ENCODE measurements around the gene FBN3.

The FBN3 gene

DNA sequence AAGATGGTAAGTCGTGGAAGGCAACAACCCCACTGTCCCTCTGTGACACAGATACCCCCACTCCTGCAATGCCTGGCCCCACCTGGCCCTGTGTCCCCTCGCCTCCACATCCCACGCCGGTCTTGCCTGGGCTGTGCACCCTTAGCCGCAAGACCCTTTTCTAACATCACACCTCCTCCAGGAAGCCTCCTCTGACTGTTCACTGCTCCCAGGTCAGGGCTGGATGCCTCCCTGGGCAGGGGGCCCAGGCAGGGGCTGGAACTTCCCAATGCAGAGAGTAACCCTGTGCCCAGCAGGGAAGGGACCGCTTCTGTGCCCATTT lies 1.3 kb downstream of the FBN3 start:
- no peak for DNase-seq

DNA sequence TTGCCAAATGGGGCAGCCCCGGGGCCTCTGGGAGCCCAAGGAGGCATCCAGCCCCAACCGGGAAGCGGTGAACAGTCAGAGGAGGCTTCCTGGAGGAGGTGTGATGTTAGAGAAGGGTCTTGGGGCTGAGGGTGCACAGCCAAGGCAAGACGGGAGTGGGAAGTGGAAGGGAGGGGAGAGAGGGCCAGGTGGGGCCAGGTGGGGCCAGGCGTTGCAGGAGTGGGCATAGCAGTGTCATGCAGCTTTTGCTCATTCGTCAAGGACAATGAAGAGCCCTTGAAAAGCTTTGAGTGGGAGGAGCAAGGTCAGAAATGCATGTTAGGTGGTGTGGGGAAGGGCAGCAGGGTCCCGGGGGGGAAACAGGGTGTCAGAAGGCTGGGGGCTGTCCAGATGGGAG lies 1.8 kb downstream of the FBN3 start:
- no peak for DNase-seq

DNA sequence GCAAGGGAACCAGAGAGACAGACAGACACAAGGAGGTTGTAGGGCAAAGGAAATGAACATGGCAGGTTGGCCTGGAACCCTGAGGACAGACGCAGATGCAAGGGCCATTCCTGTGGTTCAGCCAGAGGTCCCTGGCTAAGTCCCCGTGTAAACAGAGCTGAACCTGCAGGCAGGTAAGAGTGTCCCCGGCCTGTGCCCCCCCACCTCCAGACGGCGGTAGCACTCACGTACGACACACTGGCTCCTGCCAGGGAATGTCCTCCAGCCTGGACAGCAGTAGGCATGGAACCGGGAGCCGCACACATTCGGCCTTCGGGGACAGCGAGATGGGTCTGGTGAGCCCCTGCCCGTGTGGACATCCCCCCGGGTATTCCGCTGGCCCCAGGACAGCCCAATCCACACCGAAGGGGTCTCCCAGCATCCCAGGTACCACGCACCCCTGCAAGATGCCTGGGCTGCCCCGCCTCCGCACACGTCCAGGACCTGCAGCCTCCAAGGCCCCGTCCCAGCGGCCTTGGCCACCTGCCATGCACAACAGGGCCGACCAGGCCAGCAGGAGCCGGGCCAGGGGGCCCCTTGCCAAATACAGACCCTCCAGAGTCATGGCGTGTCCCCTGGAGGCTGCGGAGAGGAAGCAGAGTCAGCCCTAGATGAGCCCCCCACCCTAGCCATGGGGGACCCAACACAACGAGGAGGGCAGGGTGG lies 2.4 kb downstream of the FBN3 start:
- DNase-seq: no peak

DNA sequence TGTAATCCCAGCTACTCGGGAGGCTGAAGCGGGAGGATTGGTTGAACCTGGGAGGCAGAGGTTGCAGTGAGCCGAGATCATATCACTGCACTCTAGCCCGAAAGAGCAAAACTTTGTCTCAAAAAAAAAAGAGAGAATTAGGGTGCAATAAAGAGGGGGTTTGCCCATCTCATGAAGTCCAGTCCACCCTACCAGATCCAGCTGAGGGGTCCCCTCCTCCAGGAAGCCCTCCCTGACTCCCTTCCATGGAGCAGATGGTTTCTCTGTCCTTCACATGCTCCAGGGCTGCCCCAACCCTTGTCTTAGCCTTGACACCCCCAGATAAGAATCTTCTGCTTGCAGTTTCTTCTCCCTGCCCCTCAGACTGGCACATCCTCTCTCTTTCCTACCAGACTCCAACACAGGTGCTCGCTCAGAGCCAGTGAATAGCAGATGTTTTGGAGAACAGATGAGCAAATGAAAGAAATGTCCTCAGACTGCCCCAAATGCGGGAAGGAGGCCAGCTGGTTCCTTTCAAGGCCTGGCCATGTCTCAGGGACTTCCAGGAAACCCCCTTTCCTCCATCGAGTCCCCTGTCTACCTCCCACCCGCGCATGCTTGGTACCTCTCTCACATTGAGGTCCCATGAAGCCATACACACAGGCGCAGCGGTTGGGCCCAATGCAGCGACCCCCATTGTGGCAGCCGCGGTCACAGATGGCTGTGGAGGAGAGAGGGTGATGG lies 5.0 kb downstream of the FBN3 start:
- DNase-seq: no peak

DNA sequence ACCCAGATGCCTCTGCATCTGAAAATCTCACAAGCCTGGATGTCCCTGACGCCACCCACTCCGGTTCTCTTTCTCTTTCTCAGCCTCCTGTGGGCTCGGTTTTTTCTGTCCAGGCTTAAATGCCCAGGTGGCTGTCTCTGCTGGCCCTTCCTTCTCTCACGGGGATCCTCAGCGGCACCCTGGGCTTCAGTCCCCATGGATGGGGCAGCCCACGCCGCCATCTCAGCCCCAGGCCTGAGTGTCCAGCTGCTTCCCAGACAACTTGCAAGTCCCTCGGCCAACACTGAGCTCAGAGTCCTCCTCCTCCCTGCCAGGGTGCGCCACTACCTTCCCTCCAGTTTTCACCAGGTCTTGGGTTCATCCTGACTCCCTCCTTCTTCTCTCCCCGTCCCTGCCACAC lies 6.4 kb downstream of the FBN3 start:
- DNase-seq: no peak

DNA sequence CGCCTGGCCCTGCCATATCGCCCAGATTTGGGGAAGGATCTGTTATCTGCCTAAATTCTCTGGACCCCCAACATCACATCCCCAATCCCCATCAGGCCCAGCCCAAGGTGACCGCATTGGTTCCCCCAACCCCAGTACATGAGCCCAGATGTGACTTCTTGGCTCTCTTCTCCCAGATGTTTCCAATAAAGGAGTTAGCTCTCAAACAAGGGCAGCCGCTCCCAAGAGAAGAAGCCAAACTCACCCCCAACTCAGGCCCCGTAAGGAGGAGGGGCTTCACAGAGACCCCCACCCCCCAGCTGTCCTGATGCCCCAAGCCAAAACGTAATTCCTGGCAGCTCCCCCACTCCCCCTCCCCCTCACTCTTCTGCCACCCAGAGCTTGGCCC lies 6.9 kb downstream of the FBN3 start:
- no peak for DNase-seq

DNA sequence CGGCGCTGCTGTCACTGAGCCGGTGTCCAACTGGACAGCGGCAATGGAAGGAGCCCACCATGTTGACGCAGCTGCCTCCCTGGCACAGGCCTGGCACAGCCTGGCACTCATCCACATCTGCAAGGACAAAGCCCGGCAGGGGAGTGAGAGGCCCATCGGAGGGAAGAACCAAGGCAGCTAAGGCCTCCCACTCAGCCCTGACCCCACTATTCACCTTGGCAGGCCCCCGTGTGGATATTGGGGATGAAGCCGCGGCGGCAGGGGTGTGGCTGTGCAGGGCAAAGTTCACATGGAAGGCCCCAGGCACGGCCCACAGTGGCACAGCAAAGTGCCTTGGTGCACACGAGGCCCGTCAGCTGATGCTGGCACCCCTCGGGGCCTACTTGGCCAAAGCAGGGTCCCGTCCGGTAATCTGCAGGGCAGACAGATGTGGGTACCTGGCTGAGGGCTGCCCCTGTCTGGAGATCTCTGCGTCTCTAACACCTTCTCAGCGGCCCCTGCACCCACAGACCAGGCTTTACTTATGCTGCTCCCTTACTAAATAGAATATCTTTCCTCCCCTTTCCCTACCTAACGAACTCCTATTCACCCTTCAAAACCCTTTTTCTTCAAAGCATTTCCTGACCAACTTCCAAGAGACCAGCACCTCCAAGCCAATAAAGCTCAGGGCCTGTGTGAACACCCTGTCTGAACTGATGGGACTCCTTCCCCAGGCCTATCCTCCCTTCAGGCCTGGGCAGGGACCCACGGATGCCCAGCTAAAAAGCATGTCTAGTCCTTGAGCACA lies 7.5 kb downstream of the FBN3 start:
- no peak for DNase-seq

DNA sequence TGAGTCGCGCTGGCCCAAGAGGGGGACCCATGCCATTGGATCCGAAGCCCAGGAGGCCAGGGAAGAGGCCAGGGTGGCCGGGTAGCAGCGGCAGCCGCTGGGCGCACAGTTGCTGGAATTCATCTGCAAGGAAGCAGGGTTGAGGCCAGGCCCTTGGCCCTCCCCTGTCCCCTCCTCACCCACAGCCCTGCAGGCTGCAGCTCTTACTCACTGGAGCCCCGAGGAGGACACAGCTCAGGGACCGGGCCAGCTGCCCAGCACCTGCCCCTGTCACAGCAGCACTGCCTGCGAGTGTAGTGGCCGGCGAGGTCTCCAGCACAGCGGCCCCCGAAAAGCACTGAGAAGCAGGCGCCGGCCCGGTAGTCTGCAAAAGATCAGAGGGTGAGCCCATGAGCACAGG lies 11.2 kb downstream of the FBN3 start:
- DNase-seq: no peak

DNA sequence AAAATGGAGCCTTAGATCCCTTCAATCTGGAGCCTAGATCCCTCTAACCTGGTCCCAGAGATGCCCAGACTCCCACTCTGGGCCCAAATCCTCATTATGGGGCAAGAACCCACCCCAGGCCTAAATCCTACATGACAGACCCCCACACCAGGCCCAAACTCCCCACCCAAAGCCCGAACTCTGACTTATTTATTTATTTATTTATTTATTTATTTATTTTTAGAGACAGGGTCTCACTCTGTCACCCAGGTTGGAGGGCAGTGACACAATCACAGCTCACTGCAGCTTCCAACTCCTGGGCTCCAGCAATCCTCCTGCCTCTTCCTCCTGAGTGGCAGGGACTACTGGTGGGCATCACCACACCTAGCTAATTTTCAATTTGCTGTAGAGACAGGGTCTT lies 12.0 kb downstream of the FBN3 start:
- DNase-seq: no peak

DNA sequence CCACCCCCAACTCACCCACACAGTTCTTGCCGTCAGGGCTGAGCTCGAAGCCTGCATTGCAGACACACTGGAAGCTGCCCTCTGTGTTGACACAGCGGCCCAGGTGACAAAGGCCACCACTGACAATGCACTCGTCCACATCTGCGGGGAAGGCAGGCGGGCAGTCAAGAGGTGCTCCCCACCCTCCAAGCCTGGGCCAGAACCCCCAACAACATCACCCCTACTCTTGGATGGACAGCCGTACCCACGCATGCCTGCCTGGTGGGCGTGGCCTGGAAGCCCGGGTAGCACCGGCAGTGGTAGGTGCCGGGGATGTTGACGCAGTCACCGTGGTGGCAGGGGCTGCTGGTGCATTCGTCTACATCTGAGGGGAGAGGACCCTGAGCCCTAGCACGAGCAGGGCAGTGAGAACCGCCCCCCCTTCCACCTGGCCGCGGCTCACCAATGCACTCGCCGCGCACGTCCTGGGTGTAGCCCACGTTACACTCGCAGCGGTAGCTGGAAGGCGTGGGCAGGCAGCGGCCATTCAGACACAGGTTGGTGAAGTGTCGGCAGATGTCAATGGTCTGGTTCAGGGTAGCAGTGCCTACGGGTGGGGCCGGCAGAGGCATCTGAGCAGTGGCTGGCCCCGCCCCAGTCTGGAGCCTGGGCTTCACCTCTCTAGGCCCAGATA lies 13.3 kb downstream of the FBN3 start:
- DNase-seq: no peak

DNA sequence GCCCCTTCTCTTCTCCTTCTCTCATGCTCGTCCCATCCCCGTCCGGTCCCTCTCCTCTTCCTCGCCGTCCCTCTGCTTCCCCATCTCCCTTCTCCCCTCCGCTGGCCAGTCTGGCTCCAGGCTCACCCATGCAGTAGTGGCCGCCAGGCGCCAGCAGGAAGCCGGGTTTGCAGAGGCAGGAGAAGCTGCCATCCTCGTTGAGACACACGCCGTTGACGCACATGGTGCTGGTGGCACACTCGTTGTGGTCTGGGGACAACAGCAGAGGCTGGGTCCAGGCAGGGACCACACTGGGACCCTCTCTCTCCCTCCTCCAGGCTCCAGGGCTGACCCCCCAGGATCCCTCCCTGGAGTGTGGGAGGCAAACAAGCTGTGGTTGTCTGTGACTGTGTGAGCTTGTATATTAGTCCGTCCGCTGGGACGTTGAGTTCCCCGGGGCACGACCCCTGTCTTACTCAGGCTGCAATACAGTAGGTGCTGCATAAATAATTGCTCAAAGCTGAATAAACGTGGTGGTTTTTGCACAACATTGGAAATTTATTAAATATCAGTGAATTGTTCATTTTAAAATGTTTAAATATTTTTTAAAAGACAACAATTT lies 16.4 kb downstream of the FBN3 start:
- no peak for DNase-seq

DNA sequence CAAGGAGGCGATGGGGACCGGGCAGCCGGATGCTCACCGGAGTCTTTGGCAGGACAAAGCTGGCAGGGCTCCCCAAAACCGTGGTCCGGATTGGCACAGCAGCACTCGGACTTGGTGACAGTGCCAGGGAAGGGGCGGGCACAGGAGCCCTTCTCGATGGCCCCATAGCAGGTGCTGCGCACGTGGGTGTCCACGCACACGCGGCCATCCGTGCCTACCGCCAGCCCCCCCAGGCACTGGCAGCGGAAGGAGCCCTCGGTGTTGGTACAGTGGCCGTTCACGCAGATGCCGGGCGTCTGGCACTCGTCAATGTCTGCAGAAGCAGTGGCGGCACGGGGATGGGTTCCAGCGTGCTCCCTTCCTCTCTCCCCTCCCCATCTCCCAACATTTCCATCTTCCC lies 17.9 kb downstream of the FBN3 start:
- DNase-seq: no peak

DNA sequence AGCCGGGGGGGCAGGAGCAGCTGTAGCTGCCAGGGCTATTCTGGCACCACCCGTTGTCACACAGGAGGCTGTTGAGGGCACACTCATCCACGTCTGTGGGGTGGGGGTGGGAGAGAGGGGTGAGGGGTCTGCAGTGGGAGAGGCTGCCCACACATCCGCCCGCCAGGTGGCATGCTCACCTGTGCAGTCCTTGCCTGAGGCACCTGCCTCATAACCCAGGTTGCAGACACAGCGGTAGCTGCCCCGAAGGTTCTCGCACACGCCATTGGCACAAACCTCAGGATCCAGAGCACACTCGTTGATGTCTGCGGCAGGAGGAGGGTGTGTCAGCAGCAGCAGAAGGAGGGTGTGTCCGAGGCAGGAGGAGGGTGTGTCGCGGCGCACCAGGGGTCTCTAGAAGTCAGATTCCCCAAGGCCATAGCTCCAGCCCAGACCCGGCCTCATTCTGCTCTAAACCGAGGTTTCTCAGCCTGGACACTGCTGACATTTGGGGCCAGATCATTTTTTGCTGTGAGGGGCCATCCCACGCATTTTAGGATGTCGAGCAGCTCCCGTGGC lies 20.3 kb downstream of the FBN3 start:
- no peak for DNase-seq

DNA sequence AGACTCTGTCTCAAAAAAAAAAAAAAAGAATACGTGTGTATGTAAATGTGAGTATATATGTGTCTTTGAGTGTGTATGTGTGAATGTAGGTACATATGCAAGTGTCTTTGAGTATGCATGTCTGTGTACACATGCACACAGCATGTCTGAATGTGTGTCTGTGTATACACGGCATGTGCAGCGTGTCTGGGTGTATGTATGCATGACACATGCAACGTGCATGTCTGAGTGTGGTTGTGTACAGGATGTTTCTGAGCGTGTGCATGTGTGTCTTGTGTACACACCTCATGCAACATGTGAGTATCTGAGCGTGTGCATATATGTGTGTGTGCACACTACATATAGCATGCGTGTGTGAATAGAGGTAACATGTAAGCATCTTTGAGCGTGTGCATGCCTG lies 20.8 kb downstream of the FBN3 start:
- DNase-seq: no peak

DNA sequence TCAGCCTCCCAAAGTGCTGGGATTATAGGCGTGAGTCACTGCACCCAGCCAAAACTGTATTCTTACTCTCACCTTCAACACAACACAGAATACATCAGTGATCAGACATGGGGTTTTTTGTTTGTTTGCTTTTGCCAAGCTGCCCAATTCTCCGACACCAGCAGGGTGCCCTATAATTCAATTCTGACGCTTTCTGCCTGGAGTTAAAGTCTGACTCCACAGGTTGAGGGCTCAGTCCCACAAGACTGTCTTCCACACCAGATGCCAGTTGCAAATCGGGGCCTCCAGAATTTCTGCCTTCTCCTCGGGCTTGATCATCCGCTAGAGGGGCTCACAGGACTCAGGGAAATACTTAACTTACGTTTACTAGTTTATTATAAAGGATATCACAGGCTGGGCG lies 22.1 kb downstream of the FBN3 start:
- no peak for DNase-seq

DNA sequence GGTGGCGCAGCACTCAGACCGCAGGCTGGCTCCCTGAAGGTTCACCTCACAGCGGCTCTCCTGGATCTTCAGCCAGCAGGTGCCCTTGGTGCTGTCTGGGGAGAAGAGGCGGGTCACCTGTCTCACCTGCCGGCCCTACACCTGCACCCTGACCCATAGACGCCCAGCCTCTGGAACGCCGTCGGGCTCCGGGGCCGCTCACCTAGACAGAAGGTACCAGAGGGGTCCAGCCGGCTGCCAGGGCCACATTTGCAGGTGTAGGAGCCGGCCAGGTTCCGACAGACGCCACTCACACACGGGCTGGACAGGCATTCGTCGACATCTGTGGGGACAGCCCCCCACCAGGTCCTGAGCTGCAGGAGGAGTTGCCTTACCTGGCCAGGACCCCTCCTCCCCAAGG lies 22.9 kb downstream of the FBN3 start:
- no peak for DNase-seq

DNA sequence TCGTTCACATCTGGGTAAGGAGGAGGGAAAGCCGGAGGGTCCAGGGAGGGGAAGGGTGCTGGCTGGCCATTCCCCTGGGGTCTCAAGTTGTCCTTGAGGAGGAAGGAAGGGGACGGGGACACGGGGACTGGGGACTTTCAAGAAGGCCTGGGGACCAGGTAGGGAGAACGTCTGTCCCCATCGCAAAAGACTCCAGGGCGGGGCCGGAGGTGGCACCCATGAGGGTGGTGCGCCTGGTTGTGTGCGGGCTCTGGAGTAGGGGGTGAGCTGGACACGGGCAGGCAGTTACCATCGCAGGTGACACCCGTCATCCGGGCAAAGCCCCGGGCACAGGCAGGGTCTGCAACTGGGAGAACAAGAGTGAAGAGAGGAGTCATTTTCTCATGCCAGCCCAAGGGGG lies 23.4 kb downstream of the FBN3 start:
- no peak for DNase-seq

DNA sequence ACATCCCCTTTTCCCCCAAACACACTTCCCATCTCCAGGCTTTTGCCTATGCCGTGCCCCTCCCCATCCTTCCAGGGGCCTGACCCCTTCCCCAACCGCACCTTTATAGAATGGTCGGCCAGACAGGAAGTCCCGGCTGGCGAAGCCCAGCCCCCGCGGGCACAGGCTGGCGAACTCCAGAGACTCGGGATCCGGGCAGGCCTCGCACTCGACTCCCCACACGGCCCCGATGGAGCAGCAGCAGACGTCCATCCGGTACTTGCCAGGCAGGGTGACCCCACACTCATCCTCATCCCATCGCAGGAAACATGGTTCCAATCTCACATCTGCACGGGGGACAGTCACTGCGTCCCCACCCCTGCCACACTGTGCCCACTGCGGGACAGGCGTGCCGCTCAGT lies 25.7 kb downstream of the FBN3 start:
- no peak for DNase-seq

DNA sequence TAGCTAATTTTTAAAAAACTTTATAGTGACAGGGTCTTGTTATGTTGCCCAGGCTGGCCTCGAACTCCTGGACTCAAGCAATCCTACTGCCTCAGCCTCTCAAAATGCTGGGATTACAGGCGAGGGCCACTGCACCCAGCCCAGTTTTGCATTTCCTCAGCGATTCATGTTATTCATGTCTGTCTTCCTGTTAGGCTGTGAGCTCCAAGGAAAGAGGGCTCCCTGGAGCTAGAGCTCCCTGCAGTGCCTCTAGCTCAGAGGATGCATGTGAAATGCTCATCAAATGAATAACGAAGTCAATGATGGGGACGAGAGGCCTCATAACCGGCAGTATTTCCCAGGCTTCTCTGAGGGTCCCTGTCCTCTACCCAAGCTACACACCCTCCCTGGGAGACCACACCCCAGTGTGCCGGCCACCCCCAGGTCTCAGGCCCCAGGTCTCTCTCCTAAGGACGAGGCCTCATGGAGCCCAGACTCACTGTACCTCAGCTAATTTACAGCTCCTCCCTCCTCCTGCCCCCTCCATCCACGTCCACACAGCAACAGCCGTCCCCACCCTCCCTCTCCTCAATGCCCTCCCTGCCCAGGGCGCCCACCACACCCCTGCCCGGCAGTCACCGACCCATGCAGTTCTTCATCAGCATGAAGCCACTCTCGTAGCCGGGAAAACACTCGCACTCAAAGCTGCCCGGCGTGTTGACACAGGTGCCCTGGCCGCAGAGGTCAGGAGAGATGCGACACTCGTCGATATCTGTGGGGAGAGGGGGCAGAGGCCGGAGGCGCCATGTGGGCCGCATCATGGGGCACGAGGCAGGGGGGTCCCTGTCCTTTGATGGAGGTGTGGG lies 28.5 kb downstream of the FBN3 start:
- DNase-seq: no peak

DNA sequence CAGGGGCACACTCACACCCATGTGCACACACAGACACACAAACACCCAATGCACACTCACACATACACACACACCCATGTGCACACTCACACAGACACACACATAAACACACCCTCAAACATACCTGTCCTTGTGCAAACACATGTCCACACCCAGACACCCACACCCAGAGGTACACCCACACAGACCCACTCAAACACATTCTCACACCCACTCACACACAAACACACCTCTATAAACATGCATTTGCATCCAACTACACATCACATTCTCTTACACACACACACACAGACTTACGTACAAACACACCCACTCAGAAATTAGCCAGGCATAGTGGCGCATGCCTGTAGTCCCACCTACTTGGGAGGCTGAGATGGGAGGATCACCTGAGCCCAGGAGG lies 31.4 kb downstream of the FBN3 start:
- no peak for DNase-seq

DNA sequence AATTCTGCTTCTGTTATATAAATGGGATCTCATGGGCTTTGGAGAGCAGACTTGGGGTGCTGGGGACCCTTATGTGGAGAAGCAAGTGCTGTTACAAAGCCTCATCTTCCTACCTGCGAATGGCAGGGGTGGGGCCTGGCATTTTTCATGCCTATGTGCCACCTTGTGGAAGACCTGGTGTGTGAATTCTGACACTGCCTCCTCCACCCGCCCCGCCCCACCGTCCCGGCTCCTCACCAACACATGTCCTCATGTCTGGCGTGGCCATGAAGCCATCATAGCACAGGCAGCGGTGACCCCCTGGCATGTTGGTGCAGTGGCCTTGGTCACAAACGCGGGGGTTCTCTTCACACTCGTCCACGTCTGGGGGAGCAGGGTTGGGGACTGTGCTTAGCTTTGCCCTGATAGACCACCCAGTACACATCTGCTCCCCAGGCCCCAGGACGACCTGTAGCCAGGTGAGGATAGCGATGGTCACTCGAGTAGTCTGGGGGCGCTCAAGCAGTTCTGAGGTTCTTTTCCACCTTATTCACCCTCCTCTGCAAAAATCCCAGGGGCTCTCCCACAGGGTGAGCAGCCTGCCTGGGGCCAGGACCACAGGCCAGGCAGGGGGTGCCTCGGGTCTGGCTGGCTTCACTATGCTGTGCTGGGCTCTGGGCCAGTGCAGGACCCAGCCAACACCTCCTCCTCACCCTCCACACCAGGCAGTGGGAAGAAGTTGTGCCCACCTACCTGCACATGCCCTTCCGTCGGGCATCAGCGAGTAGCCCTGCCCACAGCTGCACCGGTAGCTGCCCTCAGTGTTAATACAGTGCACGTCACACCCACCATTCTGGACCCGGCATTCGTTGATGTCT lies 32.7 kb downstream of the FBN3 start:
- no peak for DNase-seq
